Measurements from ENCODE around the gene GRID2.
"Not testable (repeated sequence)": the region's sequence is repeated elsewhere in the genome, so short reads cannot be mapped to it uniquely, and the experiment has no call there.

GRID2 gene

DNA sequence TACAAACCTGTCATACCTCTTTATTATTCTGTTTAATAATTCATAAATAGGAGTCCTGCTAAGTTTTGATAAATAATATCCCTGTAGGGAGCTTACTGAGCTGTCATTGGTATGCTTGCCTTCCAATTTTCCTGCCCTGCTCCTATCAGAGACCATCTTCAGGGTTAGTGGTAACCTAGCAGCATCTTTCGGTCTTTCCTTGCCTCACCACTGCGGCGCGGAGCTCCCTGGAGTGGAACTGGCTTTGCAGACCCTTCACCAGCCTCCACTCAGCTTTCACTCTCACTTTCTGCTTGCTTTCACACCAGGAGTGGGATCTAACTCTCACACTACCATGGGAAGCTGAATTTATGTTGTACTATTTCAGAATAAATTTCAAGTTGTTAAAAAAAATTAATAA lies 1043.1 kb downstream of the GRID2 start:
- DNase-seq = no peak

DNA sequence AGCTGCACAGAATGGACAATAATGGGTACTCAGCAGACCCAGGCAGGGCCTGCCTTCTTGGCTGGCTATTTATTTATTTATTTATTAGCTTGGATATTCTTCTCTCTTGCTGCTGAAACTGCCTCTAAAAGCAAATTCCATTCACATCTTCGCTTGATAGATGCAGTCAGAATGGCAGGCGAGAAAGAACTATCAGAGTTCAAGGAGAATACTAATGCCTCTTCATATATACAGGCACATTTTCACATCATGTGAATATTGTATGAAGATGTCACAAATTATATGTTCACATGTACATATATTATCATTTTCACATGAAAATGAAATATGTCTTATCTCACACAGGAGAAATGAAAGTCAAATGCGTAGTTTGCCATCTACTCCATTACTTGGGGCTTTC lies 1045.1 kb downstream of the GRID2 start:
- DNase-seq = no peak

DNA sequence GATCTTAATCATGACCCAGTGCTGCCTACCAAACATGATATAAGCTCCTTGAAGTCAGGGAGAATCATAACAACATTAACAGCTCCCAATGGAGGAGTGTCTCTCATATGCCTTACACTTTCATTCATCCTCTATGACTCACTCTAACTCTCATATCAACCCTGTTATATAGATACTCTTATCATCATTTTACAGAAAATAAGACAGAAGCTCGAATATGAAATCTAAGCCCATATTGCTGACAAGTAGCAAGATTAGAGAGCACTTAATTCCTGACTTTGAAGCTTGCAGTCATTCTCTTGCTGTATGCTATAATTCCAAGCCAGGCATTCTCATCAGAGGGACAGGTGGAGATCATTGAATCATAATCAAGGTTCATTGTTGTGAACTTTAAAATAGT lies 1048.1 kb downstream of the GRID2 start:
- no peak for DNase-seq

DNA sequence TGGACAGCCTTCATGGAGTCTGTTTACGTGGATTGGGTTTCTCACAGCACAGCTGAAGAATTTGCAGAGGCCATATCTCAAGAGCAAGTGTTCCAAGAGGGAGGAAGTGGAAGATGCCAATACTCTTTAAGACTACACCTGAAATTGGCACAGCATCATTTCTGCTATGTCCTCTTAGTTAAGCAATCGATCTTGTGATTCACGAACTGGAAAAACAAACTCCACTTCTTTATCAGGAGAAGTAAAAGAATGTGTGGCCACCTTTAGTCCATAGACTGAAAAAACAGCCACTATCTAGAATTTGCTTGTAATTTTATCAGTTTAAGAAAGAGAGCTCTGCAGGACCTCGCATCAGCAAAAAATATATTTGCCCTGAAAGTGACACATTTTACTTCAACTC lies 1051.6 kb downstream of the GRID2 start:
- no peak for DNase-seq

DNA sequence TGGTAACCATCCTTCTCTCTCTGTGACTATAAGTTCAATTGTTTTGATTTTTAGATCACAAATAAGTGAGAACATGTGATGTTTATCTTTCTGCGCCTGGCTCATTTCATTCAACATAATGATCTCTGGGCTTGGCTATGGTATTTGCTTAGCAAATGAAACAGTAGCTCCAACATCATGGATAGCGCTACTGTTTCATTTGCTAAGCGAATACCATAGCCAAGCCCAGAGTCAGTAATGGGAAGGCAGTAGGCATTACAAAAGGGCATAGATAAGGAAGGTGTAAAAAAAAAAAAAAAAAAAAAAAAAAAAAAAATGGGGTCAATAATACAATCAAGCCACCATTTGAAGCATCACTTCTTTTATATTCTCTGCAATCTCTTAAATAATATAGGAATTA lies 1055.8 kb downstream of the GRID2 start:
- DNase-seq = no peak

DNA sequence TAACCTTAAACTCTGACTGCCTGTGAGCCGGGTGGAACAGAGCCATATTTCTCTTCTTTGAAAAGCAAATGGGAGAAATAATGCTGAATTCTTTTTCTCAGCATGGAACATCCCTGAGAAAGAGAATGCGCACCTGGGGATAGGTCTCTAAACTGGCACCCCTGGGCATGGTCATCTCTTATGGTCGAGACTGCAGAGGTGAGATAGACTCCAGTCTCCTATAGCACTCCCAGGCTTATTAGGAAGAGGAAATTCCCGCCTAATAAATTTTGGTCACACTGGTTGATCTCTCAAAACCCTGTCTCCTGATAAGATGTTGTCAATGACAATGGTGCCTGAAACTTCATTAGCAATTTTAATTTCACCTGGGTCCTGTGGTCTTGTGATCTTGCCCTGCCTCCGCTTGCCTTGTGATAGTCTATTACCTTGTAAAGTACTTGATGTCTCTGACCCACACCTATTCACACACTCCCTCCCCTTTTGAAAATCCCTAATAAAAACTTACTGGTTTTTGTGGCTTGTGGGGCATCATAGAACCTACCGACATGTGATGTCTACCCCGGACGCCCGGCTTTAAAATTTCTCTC lies 1062.5 kb downstream of the GRID2 start:
- DNase-seq = not testable (repeated sequence)

DNA sequence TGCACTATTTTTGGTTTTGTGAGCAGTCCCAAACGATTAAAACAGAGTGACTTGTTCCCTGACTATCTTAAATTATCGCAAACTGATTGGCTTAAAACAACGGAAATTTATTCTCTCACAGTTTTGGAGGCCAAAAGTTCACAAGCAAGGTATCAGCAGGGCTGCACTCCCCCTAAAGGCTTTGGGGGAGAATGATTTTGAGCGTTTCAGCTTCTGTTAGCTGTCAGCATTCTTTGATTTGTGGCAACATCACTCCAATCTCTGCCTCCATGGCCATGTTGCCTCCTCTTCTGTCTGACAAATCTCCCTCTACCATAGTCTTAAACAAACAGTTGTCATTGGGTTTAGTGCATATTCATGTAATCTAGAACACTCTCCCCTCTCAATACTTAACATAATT lies 1065.2 kb downstream of the GRID2 start:
- DNase-seq = no peak

DNA sequence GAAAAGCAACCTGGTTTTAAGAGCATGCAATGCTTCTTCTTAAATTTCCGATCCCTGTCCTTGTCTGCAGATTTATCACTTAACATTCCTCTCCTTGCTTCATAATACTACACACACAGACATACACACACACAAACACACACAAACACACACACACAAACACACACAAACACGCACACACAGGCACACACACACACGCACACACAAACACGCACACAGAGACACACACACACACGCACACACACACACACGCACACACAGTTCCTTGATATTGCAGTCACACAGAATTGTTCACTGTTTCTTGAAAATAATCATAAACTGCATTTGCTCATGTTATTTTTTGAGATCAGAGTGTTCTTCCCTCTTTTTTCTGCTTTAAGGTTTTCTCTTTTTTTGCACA lies 1066.5 kb downstream of the GRID2 start:
- no peak for DNase-seq

DNA sequence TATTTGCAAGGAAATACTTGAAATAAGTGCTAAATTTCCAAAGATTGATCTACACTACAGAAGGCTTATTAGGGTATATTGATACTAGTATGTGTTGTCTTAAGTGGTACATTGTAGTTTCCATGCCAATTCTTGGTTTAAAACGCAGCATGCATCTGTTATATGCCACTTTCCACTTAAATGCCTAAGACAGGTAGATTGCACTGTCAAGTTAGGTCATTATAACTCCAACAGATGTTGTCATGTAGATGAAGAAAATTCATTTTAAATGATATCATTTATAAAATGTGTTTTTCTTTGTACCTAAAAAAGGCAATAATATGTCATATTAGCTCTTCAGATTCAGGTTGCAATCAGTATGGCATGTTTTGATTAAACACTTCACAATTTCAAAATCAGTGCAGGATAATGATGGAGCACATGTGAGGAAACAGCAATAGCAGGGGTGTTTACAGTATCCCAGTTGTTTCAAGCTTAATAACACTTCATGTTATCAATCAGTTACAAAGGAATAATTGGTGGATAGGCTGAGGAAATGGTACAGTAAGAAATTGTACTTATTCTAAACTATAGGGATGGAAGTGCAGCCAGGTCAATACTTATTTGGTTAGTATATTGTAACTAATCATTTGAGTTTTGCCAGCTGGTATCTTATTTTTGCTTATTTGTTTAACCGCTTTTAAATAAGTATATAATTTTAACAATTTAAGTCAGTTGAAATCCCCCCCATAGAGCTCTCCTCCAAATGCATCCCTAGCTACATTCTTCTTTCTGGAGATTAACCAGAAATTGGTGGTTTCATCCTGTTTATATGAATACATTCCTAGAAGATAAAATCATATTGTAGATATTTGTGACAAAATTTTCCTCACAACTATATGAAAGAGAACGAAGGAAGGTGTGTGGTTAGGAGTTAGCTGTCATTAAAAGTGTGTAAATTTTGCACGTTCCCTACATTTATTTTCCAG lies 1070.4 kb downstream of the GRID2 start:
- no peak for DNase-seq

DNA sequence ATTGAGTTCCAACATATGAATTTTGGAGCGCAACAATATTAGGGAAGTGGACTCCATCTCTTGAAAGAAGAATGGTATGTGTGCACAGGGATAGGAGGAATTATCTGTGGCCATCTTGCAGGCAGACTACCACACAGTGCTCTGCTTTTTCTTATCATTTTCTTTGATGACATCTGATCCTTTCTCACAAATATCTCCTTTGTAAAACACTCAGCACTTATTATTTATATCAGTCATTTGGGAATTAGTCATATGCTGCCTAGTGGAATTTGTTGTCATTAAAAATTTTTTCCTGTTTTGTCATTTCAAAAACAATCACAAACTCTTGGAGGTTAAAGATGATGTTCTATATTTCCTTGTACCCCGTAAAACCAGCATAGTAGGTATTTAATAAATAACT lies 1080.5 kb downstream of the GRID2 start:
- no peak for DNase-seq

DNA sequence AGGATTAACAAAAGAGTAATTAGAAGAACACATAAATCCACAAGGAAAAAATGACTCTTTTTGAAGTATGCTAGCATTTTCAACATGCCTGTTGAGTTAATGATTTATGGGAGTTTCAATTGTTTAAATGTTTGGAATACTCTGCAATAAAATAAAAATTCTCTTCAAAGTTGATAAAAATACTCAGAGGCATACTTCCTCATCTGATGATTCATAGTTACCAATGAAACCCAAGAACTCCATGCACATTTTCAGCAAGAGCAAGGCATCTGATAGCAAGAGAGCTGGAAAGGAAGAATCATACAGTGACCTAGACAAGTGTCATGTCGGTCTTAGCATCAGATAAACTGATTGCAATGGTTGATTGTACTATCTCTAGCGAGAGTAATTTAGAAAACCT lies 1081.1 kb downstream of the GRID2 start:
- DNase-seq = no peak

DNA sequence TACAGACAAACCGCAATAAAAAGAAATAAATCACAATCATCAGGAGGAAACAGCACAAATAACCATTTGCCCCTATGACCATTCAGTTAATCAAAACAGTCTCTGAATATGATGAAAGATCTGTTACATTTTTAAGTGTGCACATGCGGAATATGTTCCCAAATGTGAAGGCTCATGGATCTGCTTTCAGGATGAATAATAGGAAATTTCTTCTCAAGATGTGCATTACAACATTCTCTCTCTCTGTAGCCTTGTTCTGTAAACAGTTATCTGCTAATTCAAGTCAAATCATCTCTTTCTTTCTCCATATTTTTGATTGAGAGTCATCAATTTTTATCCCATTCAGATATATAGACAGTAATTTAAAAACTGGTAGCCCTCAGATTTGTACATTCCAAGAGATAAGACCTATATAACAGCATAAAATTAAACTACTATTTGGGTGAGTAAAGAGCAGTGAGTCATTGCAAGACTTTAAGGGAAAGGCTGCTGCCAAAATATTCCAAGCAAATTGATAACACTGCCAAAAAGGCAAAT lies 1090.8 kb downstream of the GRID2 start:
- DNase-seq = no peak

DNA sequence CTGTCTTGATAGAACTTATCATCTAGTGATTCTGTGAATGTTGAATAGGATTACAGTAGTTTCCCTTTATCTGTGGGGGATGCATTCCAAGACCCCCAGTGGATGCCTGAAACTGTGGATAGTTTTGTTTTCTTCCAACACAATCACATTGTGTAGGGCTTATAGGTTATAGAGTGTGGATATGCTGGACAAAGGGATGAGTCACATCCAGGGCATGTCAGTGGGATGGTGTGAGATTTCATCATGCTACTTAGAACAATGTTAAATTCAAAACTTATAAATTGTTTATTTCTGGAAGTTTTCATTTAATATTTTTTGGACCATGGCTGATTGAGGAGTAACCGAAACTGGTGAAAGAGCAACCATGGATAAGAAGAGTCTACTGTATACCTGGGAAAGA lies 1092.5 kb downstream of the GRID2 start:
- DNase-seq = no peak

DNA sequence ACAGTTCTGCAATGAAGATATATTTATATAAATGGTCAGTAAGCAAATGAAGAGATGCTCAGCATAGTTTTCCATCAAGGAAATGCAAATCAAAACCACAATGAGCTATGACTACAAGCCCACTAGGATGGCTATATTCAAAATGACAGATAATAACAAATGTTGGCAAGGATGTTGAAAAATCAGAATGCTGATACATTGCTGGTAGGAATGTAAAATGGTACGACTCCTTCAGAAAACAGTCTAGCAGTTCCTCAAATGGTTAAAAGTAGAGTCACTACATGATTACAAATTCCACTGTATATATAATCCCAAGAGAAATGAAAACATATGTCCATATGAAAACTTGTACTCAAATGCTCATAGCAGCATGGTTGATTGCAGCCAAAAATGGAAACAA lies 1099.8 kb downstream of the GRID2 start:
- DNase-seq = no peak

DNA sequence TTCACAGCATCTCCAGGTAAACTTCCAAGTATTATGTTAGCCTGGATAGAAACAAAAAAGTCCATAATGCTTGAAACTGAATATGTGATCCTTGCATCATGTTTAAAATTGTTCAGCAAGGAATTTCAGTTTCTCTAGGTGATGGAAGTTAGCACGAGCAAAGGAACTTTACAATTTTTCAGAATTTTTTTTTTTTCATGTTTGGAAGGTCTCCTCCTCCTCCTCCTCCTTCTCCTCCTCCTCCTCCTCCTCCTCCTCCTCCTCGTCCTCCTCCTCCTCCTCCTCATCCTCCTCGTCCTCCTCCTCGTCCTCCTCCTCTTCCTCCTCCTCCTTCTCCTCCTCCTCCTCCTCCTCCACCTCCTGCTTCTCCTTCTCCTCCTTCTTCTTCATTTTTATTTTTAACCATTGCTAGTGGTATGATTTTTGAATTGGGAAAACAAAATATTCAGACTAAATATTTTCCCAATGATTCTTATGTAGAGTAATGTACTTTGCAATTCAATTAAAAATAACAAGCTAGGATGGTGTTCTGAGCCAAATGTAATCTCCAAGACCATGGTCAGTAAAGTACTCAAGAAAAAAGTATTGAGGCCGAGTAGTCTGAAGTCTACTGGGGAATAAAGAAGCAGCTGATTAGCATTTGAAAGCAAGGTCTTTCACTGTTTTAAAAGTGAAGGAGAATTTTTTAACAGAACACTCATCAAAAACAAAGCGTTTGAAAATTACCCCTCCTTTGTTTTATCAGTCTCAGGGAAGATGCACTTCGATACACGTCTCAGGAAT lies 1103.9 kb downstream of the GRID2 start:
- DNase-seq = no peak

DNA sequence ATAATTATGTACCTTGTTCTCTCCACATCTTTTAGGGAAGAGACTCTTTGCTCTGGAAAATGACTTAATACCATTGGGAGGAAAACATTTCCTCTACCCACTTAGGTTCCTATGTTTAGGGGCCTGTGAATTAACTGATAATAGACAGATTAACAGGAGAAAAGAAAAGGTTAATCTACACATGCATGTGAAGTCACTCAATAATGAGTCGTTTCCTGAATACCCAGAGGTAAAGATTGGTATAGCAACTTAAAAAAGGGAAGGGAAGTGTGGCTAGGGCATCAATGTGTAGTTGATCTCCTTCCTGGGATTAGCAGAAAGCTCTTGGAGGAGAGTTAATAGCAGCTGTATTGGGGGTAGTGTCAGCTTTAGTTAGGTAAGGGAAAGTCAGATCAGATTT lies 1105.3 kb downstream of the GRID2 start:
- DNase-seq = no peak

DNA sequence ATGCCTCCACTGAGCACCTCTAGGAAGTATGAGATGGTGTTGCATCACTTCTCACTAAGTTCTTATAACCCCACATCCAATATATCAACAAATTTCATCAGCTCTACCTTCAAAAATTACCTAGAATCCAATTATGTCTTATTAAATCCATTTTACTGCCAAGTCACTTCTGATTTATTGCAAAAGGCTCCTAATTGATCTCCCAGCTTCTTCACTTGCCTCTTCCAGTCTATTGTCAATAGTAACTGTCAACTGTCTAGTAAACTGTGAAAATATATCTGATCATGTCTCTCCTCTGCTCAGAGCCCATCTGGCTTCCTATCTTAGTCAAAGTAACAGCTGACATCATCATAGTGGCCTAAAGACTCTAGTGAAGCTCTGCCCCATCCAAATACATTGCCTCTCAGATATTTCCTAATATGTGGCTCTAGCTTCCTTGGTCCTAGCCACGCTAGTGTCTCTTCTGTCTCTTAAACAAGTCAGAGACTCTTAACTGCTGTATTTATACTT lies 1110.3 kb downstream of the GRID2 start:
- no peak for DNase-seq

DNA sequence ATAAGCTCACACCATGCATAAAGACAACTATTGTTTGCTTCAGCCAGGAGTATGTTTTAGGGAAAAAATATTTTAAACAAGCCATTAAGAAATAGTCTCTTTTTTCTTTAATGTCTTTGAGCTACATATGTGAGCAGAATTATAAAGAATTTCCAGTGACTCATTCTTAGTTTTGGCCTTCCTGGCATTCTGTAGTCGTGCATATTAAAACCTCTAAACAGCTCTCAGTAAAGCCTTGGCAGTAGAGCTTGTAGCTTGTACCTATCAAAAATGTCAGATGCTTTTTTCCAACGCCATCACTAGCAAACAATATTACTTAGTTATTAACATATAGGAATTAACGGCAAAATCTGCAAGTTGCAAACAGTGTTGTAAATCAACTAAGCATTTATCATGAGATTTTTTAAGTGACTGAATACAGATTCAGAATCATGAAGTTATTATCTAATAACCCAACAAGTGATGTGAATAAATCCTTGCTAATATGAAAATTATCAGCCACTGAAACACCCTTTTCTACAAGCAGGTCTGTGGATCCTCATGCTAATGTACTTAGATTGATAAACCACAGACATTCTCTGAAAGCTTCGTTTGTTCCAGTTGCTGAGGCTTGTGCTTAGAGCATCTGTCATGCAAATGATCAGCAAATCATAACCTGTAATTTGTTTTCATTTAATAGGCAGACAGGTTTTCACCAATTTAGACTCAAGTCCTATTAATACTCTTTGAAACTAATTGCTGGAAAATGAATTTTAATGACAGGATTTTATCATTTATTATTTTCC lies 1112.8 kb downstream of the GRID2 start:
- no peak for DNase-seq

DNA sequence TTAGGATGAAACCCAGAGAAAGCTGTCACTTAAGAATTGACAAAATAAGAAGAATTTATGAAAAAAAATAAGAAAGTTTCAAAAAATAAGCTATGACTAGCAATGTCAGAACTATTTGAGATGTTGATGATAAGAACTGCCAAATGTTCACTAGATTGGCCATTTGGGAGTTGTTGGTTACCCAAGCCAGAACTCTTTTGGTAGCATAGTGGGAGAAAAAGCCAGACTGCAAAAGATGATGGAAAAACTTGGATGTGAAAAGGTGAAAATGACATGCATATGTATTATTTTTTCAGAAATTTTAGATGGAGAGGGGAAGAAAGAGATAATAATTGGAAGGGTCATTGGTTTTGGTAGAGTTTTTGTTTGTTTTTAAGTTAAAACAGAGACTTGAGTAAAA lies 1127.6 kb downstream of the GRID2 start:
- no peak for DNase-seq

DNA sequence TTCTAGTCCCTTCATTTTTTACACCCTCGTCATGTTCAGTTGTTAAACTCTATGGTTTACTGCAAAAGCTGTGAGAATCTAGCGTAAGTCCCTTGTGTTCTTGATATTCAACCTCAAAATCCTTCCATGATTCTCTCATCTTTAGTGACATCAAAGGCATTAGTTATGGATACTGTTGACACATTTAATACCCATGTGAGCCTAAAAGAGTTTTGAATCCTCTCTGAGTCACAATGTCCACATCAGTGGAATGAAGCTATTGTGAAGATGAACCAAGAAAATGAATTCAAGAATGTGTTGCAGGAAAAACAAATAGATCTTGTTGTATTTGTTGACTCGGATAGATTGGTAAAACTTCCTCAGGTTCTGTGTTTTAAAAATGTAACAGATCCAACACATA lies 1130.1 kb downstream of the GRID2 start:
- DNase-seq = no peak

DNA sequence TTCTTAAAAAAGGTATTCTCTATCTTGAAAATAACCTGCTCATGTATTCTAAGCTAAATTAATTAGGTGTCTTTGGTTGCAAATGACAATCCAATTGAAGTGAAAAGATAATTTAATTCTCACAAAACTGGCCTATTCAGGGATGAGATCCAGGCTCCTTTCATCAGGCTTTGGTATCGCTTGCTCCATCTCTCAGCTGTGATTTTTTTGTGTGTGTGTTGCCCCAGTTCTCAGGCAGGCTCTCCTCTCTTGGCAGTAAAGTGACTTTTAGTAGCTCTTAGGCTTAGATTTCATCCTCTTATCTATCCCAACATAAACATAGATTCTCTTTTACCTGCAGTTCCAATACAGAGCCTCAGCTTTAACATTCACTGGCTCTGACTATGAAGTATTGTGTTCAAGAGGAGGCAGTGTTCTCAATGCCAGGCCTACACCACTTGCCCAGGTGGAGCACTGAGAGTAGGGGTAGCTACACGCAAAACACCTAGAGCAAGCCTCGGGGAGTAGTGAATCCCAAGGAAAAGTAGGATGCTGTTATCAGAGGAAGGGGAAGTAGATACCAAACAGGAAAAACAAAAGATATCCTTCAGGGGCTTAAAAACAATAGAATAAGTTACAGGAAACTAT lies 1132.3 kb downstream of the GRID2 start:
- no peak for DNase-seq

DNA sequence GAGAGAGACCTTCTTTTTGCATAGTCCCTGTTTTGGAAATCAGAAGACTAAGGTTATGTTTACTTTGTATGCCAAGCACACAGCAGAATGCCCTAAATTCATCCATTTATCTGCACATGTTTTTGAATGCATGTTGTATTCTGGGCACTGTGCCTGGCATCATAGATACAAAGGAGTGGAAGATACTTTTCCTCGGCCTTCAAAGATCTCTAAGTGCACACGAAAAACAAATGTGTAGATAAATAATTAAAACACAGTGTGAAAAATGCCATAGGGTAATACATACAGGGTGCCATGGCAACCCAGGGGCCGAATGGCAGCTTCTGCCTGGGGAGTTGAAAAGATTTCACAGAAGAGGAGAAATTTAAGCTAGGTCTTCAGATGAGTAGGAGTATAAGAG lies 1134.2 kb downstream of the GRID2 start:
- DNase-seq = no peak
